Stimulated activated CD4-positive, alpha-beta T cell treated with anti-CD3 and anti-CD28 coated beads, Interleukin-1b, Interleukin-23, amount 100 ng/mL, for 1 hour (primary cell): ENCODE measurements around the gene RAPGEF4.
"Not testable (repeated sequence)": the region's sequence is repeated elsewhere in the genome, so short reads cannot be mapped to it uniquely, and the experiment has no call there.

Experiments used
- DNase-seq, 2 donors: peaks; one replicate each; pipeline ENCODE4 v3.0.0-alpha.2; 2020; ENCODE audit warnings: low read depth in 2 of 2

The RAPGEF4 gene

GRCh38 chr2:173034143-173034542 lies 298.5 kb downstream of the RAPGEF4 start:
- no peak for DNase-seq

- DNase-seq, result no peak
Measured at GRCh38 chr2:173037245-173038120, 301.8 kb downstream of the RAPGEF4 start.

- not testable (repeated sequence) for DNase-seq
Measured at GRCh38 chr2:173038257-173038656, 302.6 kb downstream of the RAPGEF4 start.

GRCh38 chr2:173040729-173041128 lies 305.1 kb downstream of the RAPGEF4 start:
- no peak for DNase-seq

GRCh38 chr2:173043476-173043875 lies 307.8 kb downstream of the RAPGEF4 start:
- no peak for DNase-seq

GRCh38 chr2:173043897-173044519 lies 308.4 kb downstream of the RAPGEF4 start:
- no peak for DNase-seq

GRCh38 chr2:173044686-173045085 lies 309.0 kb downstream of the RAPGEF4 start:
- no peak for DNase-seq

GRCh38 chr2:173045181-173045580 lies 309.5 kb downstream of the RAPGEF4 start:
- no peak for DNase-seq

GRCh38 chr2:173048522-173048896 lies 312.9 kb downstream of the RAPGEF4 start:
- no peak for DNase-seq

GRCh38 chr2:173048897-173049661 lies 313.4 kb downstream of the RAPGEF4 start:
- DNase-seq, result peak in 1 of 2 donors; percentile 3

GRCh38 chr2:173049831-173050230 lies 314.2 kb downstream of the RAPGEF4 start:
- no peak for DNase-seq

- DNase-seq, result no peak
Measured at GRCh38 chr2:173050684-173051083, 315.0 kb downstream of the RAPGEF4 start.

- no peak for DNase-seq
Measured at GRCh38 chr2:173051463-173052215, 316.0 kb downstream of the RAPGEF4 start.

GRCh38 chr2:173053043-173053699 lies 317.5 kb downstream of the RAPGEF4 start:
- DNase-seq, result no peak

- no peak for DNase-seq
Measured at GRCh38 chr2:173054466-173054865, 318.8 kb downstream of the RAPGEF4 start.

GRCh38 chr2:173056705-173057364 lies 321.2 kb downstream of the RAPGEF4 start:
- DNase-seq, result no peak

GRCh38 chr2:173058097-173058496 lies 322.5 kb downstream of the RAPGEF4 start:
- DNase-seq, result no peak

GRCh38 chr2:173058673-173059072 lies 323.0 kb downstream of the RAPGEF4 start:
- DNase-seq, result no peak

GRCh38 chr2:173059292-173059691 lies 323.6 kb downstream of the RAPGEF4 start:
- DNase-seq, result no peak

GRCh38 chr2:173059971-173060461 lies 324.4 kb downstream of the RAPGEF4 start:
- DNase-seq, result no peak
